SK-N-SH (cell line): ENCODE results near the gene GPR158. TPM values are rescaled to one million over a fixed set of nuclear protein-coding genes. Genes with fewer than 3 reads are reported as not detected.

Experiments used
- CTCF ChIA-PET: fragments of 300-600, 350-600 bp; formaldehyde crosslinking; extraction: SDS; loops from one replicate; lab custom pipeline; 2021; lab: Yijun Ruan, JAX
- POLR2A ChIA-PET: fragments of 350-600 bp; sonication (Branson Sonifier 250); formaldehyde crosslinking; extraction: SDS; loops from one replicate; lab custom pipeline; 2020; ENCODE audit warnings: antibody characterized with exemption, inconsistent platforms; lab: Yijun Ruan, JAX
- DNase-seq: peaks from one replicate; pipeline ENCODE4 v3.0.0; 2012
- H2AFZ ChIP-seq: fragments of 200-600 bp; sonication (generic); 2 replicates; pipeline ENCODE4 v1.8.1; 2016; ENCODE audit warnings: antibody characterized with exemption, mild to moderate bottlenecking, low read depth
- H3F3A ChIP-seq: fragments of 200-600 bp; sonication (generic); replicated peaks from 2 replicates; pipeline ENCODE3; 2016; ENCODE audit warnings: antibody characterized with exemption, mild to moderate bottlenecking; ENCODE audit not compliant: insufficient read depth
- H3K27ac ChIP-seq, 2 experiments: fragments of 200-500 bp in 1 of 2; fragments of 200-600 bp in 1 of 2; sonication (Bioruptor generic) in 1 of 2; sonication (generic), shearing (Covaris generic) in 1 of 2; 2 replicates each; pipeline versions ENCODE4 v1.5.1 to v1.6.1; 2014 to 2016; ENCODE audit warnings: low read depth in 2 of 2, inconsistent platforms in 1 of 2, low read length in 1 of 2, mild to moderate bottlenecking in 1 of 2, mixed read lengths in 1 of 2
- H3K27me3 ChIP-seq: fragments of 200-600 bp; sonication (generic), shearing (Covaris generic); 2 replicates; pipeline ENCODE4 v1.6.1; 2016; ENCODE audit warnings: mixed run types; ENCODE audit not compliant: insufficient read depth
- H3K36me3 ChIP-seq, 2 experiments: fragments of 200-500 bp in 1 of 2; fragments of 200-600 bp in 1 of 2; sonication (Bioruptor generic) in 1 of 2; sonication (generic) in 1 of 2; replicated peaks in 1 of 2; 2 replicates each; pipeline versions ENCODE3 to v1.5.1; 2014 to 2016; ENCODE audit warnings: low read length in 1 of 2, mild to moderate bottlenecking in 1 of 2; ENCODE audit not compliant: insufficient read depth in 2 of 2, control insufficient read depth in 1 of 2
- H3K4me1 ChIP-seq, 2 experiments: fragments of 200-500 bp in 1 of 2; fragments of 200-600 bp in 1 of 2; sonication (Bioruptor generic) in 1 of 2; sonication (generic), shearing (Covaris generic) in 1 of 2; 2 replicates each; pipeline versions ENCODE4 v1.5.1 to v1.6.1; 2014 to 2016; ENCODE audit warnings: low read depth in 1 of 2, low read length in 1 of 2, mixed run types in 1 of 2; ENCODE audit not compliant: insufficient read depth in 2 of 2, control insufficient read depth in 1 of 2
- H3K4me2 ChIP-seq: fragments of 200-600 bp; sonication (generic), shearing (Covaris generic); 2 replicates; pipeline ENCODE4 v1.6.1; 2017; ENCODE audit warnings: mixed run types
- H3K4me3 ChIP-seq, 2 experiments: fragments of 200-500 bp in 1 of 2; fragments of 200-600 bp in 1 of 2; sonication (Bioruptor generic) in 1 of 2; sonication (generic), shearing (Covaris generic) in 1 of 2; 2 replicates each; pipeline versions ENCODE4 v1.5.1 to v1.8.1; 2014 to 2016; ENCODE audit warnings: low read depth in 2 of 2, inconsistent platforms in 1 of 2, low read length in 1 of 2, mild to moderate bottlenecking in 1 of 2, mixed read lengths in 1 of 2, moderate library complexity in 1 of 2
- H3K79me2 ChIP-seq: fragments of 200-600 bp; sonication (generic); 2 replicates; pipeline ENCODE4 v1.8.1; 2017; ENCODE audit warnings: mild to moderate bottlenecking; ENCODE audit not compliant: insufficient read depth
- H3K9ac ChIP-seq: fragments of 200-600 bp; sonication (generic); 2 replicates; pipeline ENCODE4 v1.6.1; 2017; ENCODE audit warnings: mixed run types
- H3K9me2 ChIP-seq: fragments of 200-600 bp; sonication (generic); 2 replicates; pipeline ENCODE4 v1.6.1; 2017; ENCODE audit warnings: mixed run types
- H3K9me3 ChIP-seq: fragments of 200-600 bp; sonication (generic); 2 replicates; pipeline ENCODE4 v1.6.1; 2017; ENCODE audit warnings: mixed run types, mild to moderate bottlenecking, moderate library complexity
- H4K20me1 ChIP-seq: fragments of 200-600 bp; sonication (generic); 2 replicates; pipeline ENCODE4 v1.6.1; 2017; ENCODE audit warnings: mild to moderate bottlenecking, mixed run types; ENCODE audit not compliant: insufficient read depth
- CHD2 ChIP-seq: fragments of 150-350 bp; IDR thresholded peaks from 2 replicates; pipeline ENCODE4 v1.6.1; 2018; ENCODE audit warnings: low read length; ENCODE audit not compliant: partially characterized antibody
- EP300 ChIP-seq, 2 experiments: IDR thresholded peaks; 2 replicates each; pipeline versions ENCODE4 v1.4.0 to v1.6.1; 2012; ENCODE audit warnings: borderline replicate concordance in 1 of 2, low read depth in 1 of 2, low read length in 1 of 2
- FOSL2 ChIP-seq: IDR thresholded peaks from 2 replicates; pipeline ENCODE4 v1.4.0; 2012; ENCODE audit warnings: low read depth, mild to moderate bottlenecking, moderate library complexity, borderline replicate concordance
- FOXJ3 ChIP-seq: sonication (generic); formaldehyde crosslinking; IDR thresholded peaks from 2 replicates; pipeline ENCODE4 v1.5.1; 2020; ENCODE audit warnings: mild to moderate bottlenecking, missing genetic modification reagents
- GATA2 ChIP-seq: sonication (generic); formaldehyde crosslinking; IDR thresholded peaks from 2 replicates; pipeline ENCODE4 v1.5.0; 2020; ENCODE audit warnings: mild to moderate bottlenecking, missing genetic modification reagents
- MEF2A ChIP-seq: IDR thresholded peaks from 2 replicates; pipeline ENCODE4 v1.4.0; 2012; ENCODE audit warnings: low read depth, borderline replicate concordance
- NRF1 ChIP-seq: IDR thresholded peaks from 2 replicates; pipeline ENCODE4 v1.6.1; 2012; ENCODE audit warnings: low read depth, mild to moderate bottlenecking, low read length
- PBX3 ChIP-seq: IDR thresholded peaks from 2 replicates; pipeline ENCODE4; 2012
- RCOR1 ChIP-seq: fragments of 150-350 bp; IDR thresholded peaks from 2 replicates; pipeline ENCODE4 v1.6.1; 2017; ENCODE audit warnings: antibody characterized with exemption, low read length
- REST ChIP-seq: IDR thresholded peaks from 2 replicates; pipeline ENCODE4 v1.6.1; 2012; ENCODE audit warnings: mild to moderate bottlenecking, low read depth, low read length, moderate library complexity
- RXRA ChIP-seq: IDR thresholded peaks from 2 replicates; pipeline ENCODE4 v1.4.0; 2012; ENCODE audit warnings: low read depth, mild to moderate bottlenecking, borderline replicate concordance
- TAF1 ChIP-seq: IDR thresholded peaks from 2 replicates; pipeline ENCODE4 v1.6.1; 2012; ENCODE audit warnings: low read depth, mild to moderate bottlenecking, low read length, moderate library complexity, borderline replicate concordance
- TEAD4 ChIP-seq: IDR thresholded peaks from 2 replicates; pipeline ENCODE4 v1.4.0; 2012; ENCODE audit warnings: mild to moderate bottlenecking, borderline replicate concordance; ENCODE audit not compliant: insufficient read depth
- USF2 ChIP-seq: fragments of 150-350 bp; IDR thresholded peaks from 2 replicates; pipeline ENCODE4 v1.6.1; 2017; ENCODE audit warnings: antibody characterized with exemption, low read length, low read depth, borderline replicate concordance
- WGBS: methylation state at CpG from one replicate; pipeline ENCODE4 v1.1.6; 2017; ENCODE audit warnings: low lambda C conversion rate; 5-methylcytosine and 5-hydroxymethylcytosine counted together
- polyA plus RNA-seq, 3 experiments: library from polyadenylated mRNA; depleted of rRNA; stranded (reverse); fragments of >200 nt; gene quantifications; 2 replicates each; pipeline ENCODE4 v1.2.3, GENCODE V29; 2012
- TF ChIP-seq, protein P1 (sequence below): fragments of 150-350 bp; IDR thresholded peaks from 2 replicates; pipeline ENCODE4 v1.6.1; 2016; ENCODE audit warnings: mild to moderate bottlenecking, low read depth, low read length
- TF ChIP-seq, protein P2 (sequence below): IDR thresholded peaks from 2 replicates; pipeline ENCODE4 v1.4.0; 2012; ENCODE audit warnings: low read depth, borderline replicate concordance
- TF ChIP-seq, protein P3 (sequence below): fragments of 200-600 bp; sonication (generic); IDR thresholded peaks from 2 replicates; pipeline ENCODE4 v1.6.1; 2017; ENCODE audit warnings: antibody characterized with exemption, mild to moderate bottlenecking, moderate library complexity

The GPR158 gene
- polyA plus RNA-seq, 1 of the 3 experiments (the other 2 are of a cell fraction), result not detected

DNA sequence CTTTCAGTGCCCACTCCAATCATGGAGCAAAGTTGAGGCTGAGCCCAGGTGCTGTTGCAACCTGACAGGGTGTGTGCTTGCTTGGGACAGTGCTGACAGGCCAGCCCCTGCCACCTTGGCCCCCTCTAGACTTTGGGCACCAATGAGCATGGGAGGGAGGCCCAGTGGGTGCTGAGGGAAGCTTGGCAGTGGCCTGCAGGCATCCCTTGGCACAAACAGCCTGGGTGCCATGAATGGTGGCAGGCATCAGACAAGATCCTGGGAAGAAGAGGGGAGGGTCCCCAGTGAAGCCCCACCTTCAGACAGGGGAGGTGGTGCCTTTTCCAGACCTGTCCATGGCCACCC, 214.0 kb downstream of the GPR158 start:
- DNase-seq, result no peak
- Histone ChIP-seq H4K20me1 (no peaks in the 10 kb centered on the region), H3K9me3 (no peaks in the 10 kb centered on the region), H3K9ac (no peak overlapping the region), H2AFZ (no peak overlapping the region), H3K36me3 (peaks cover 0 to 4% of the 10 kb centered on the region in 2 experiments), H3K27me3 (no peaks in the 10 kb centered on the region), H3K9me2 (no peaks in the 10 kb centered on the region), H3K79me2 (no peaks in the 10 kb centered on the region), H3K4me1 (no peaks in the 10 kb centered on the region), H3K4me2 (no peak overlapping the region), H3F3A (no peaks in the 10 kb centered on the region), H3K27ac (no peak overlapping the region), H3K4me3 (no peak overlapping the region)
- no peak for TF ChIP-seq FOSL2
- TF ChIP-seq TAF1, result no peak
- TF ChIP-seq FOXJ3 (CRISPR knock-in tag), result no peak
- TF ChIP-seq, protein P1, sequence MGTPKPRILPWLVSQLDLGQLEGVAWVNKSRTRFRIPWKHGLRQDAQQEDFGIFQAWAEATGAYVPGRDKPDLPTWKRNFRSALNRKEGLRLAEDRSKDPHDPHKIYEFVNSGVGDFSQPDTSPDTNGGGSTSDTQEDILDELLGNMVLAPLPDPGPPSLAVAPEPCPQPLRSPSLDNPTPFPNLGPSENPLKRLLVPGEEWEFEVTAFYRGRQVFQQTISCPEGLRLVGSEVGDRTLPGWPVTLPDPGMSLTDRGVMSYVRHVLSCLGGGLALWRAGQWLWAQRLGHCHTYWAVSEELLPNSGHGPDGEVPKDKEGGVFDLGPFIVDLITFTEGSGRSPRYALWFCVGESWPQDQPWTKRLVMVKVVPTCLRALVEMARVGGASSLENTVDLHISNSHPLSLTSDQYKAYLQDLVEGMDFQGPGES, result no peak
- no peak for TF ChIP-seq NRF1
- TF ChIP-seq RCOR1, result no peak
- ChIA-PET POLR2A (interaction anchor here (0.6 kb wide), 1 partner anchor 9 kb away, joined by 3 read pairs; no protein-coding TSS in a partner anchor), CTCF (interaction anchor here (0.8 kb wide), 1 partner anchor 18 kb away, joined by 3 read pairs; no protein-coding TSS in a partner anchor)

DNA sequence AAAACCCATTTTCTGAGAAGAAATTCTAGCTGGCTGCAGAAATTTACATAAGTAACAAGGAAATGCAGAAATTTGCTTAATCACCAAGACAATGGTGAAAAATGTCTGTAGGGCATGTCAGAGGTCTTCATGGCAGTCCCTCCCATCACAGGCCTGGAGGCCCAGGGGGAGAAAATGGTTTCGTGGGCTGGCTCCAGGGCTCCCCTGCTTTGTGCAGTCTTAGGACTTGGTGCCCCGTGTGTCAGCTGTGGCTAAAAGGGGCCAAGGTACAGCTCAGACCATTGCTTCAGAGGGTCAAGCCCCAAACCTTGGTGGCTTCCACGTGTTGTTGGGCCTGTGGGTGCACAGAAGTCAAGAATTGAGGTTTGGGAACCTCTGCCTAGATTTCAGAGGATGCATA, 215.9 kb downstream of the GPR158 start:
- H3F3A ChIP-seq, result no peaks in the 10 kb centered on the region
- H3K4me1 ChIP-seq, result no peaks in the 10 kb centered on the region
- no peak overlapping the region for H3K4me2 ChIP-seq
- DNase-seq, result no peak
- no peak overlapping the region for H2AFZ ChIP-seq
- H3K9ac ChIP-seq, result no peak overlapping the region
- ChIA-PET CTCF (no interaction called here), POLR2A (no interaction called here)
- 0% methylated on average over 1 of the region's 3 CpGs for WGBS
- no peak overlapping the region for H3K4me3 ChIP-seq
- H3K36me3 ChIP-seq, result peaks cover 0 to 3% of the 10 kb centered on the region in 2 experiments
- H4K20me1 ChIP-seq, result no peaks in the 10 kb centered on the region
- H3K9me2 ChIP-seq, result no peaks in the 10 kb centered on the region
- H3K9me3 ChIP-seq, result no peaks in the 10 kb centered on the region
- no peak overlapping the region for H3K27ac ChIP-seq
- no peaks in the 10 kb centered on the region for H3K79me2 ChIP-seq
- no peaks in the 10 kb centered on the region for H3K27me3 ChIP-seq
- no peak for TF ChIP-seq TEAD4
- TF ChIP-seq FOXJ3 (CRISPR knock-in tag), result no peak
- no peak for TF ChIP-seq GATA2
- TF ChIP-seq, protein P2, sequence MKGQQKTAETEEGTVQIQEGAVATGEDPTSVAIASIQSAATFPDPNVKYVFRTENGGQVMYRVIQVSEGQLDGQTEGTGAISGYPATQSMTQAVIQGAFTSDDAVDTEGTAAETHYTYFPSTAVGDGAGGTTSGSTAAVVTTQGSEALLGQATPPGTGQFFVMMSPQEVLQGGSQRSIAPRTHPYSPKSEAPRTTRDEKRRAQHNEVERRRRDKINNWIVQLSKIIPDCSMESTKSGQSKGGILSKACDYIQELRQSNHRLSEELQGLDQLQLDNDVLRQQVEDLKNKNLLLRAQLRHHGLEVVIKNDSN, result no peak
- TF ChIP-seq MEF2A, result no peak
- no peak for TF ChIP-seq RXRA
- no peak for TF ChIP-seq TAF1
- TF ChIP-seq CHD2, result no peak
- TF ChIP-seq USF2, result no peak
- TF ChIP-seq PBX3, result no peak
- TF ChIP-seq EP300 (IDR thresholded peaks at IDR 0.05; ENCODE audit: borderline replicate concordance in 1 of 2, low read depth in 1 of 2, low read length in 1 of 2), result no peak
- TF ChIP-seq, protein P3, sequence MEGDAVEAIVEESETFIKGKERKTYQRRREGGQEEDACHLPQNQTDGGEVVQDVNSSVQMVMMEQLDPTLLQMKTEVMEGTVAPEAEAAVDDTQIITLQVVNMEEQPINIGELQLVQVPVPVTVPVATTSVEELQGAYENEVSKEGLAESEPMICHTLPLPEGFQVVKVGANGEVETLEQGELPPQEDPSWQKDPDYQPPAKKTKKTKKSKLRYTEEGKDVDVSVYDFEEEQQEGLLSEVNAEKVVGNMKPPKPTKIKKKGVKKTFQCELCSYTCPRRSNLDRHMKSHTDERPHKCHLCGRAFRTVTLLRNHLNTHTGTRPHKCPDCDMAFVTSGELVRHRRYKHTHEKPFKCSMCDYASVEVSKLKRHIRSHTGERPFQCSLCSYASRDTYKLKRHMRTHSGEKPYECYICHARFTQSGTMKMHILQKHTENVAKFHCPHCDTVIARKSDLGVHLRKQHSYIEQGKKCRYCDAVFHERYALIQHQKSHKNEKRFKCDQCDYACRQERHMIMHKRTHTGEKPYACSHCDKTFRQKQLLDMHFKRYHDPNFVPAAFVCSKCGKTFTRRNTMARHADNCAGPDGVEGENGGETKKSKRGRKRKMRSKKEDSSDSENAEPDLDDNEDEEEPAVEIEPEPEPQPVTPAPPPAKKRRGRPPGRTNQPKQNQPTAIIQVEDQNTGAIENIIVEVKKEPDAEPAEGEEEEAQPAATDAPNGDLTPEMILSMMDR, result no peak
- no peak for TF ChIP-seq REST
